T-helper 22 cell (primary cell): Measurements from ENCODE around the gene PIK3C3.
"Not testable (repeated sequence)": the region's sequence is repeated elsewhere in the genome, so short reads cannot be mapped to it uniquely, and the experiment has no call there.

Source experiments
- DNase-seq: peaks from one replicate; pipeline ENCODE4 v3.0.0-alpha.2; 2020; ENCODE audit warnings: low read depth

Gene PIK3C3

DNA sequence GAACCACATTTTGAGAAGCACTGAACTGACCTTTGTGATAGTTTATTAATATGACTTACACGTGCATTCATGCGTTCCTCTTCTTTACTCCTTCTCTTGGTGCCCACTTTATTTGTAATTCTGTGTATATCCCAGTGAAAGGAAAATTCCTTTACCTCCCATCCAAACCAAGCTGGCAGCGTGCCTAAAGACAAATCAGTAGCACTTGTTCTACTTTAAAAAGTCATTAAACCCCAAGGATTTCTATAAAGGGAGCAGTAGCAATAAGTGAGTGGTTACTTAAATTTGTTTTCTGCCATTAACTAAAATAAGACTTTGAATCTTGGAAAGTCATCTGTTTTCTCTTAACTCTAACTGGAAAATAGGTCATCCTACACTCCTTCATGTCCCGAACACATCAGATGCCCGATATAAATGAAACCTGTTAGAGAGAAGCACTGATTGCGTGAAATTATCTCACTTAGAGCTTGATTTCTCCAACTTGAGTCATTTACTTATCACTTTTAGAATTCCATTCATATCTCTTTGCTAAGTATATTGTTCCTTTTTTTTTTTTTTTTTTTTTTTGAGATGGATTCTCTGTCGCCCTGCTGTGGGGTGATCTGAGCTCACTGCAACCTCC, 10.7 kb downstream of the PIK3C3 start:
- no peak for DNase-seq

GRCh38 chr18:41966943-41967342, 11.9 kb downstream of the PIK3C3 start:
- no peak for DNase-seq

DNA sequence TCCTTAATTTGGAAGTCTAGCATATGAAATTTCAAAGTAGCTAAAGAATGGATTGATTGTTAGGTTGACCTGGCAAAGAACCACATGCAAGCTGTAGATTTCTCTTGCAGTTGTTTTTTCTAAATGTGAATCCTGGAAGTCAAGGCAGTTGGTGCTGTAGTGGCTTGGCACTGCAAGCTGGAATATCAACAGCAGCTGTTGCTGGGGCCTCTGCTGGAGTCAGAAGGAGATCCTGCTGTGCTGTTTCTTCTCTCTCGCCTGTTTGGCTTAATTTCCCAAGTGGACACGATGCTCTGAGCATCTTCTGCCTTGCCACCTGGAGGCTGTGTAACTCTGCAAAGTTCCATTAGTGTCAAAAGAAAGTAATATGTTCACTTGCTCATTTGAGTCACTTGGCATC, 12.6 kb downstream of the PIK3C3 start:
- DNase-seq: no peak

GRCh38 chr18:41969881-41970280, 14.8 kb downstream of the PIK3C3 start:
- no peak for DNase-seq

DNA sequence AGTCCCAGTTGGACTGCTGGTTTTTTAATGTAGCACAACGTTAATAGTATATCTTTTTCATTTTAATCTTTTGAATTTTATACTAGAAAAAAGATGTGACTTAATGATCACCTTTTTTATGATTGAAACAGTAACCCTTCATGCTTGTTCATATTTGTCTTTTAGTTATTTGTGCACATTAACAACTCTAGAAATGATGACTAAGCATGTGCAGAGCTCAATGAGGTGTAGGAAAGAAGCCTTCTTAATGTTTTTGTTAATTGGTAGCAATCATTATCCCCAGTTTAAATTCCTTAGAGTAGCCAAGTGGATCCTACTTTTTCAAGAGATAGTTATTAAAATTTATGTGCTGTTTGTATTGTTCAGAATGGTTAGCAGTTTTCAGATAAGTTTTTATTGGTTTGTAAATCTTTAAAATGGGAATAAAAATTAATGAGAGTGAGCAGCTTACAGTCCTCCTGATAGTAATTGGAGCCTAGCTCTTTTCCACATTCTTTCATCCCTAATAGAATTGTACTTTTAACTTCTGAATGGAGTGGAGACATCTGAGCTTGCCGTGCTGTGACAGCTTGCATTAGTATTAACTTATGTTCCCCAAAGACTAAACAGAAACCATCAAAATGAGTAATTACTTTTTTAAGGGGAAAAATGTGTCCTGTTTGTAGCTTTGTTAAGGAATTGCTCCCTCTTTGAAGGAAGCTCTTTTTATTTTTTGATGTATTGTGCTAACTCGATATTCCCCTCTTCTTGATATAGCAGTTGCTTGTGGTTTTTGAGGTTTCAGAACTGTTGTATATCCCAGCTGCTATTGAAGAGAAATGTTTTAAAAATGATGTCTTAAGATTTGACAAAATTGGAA, 17.3 kb downstream of the PIK3C3 start:
- DNase-seq: no peak

- DNase-seq: no peak
Observed at GRCh38 chr18:41973983-41974382, 18.9 kb downstream of the PIK3C3 start.

- DNase-seq: no peak
Observed at GRCh38 chr18:41974796-41975201, 19.8 kb downstream of the PIK3C3 start.

DNA sequence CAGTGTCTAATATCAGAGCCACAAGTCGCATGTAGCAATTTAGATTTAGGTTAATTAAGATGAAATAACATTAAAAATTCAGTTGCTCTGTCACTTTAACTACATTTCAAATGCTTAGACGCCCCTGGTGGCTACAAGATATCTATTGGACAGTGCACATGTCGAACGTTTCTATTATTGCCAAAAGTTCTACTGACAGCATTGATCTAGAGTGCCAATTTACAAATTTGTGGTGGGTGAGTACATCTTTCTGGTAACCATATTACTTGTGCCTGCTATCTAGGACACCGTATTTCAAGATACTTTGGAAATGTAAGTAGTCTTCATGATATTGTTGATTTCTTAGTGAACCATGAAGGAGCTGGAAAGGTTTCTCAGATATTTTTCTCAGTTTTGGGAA, 20.2 kb downstream of the PIK3C3 start:
- DNase-seq: no peak

GRCh38 chr18:41977233-41977632, 22.2 kb downstream of the PIK3C3 start:
- DNase-seq: no peak

DNA sequence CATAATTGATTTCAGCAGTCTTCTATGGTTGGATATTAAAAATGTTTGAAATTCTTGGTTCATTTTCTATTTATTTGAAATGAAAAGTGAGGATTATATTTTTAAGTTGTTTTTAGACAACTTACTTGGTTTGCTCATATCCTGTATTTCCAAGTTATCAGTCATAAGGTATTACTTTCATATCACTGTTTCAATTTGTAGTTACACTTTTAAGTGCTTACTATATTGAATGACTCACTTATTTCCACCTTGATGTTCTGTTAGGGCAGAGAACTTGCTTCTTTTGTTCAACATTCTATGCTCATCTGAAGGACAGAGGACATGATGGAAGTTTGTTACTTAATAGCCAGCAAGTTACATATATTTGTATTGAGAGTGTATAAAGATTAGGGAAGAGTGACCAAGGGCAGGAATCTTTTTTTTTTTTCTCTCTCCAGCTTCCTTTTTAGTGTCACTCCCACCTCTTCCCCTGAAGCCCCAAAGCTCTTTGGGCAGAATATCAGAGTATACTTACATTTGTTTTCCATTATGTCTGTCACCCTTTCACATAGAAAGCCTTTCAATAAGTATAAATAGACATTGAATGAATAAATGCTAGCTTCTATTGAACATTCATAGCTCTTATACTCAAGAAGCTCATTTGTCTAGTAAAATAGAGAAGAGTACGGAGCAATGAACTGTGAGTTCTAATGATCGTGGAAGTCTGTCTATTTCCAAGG, 28.1 kb downstream of the PIK3C3 start:
- no peak for DNase-seq

GRCh38 chr18:41985914-41986313, 30.9 kb downstream of the PIK3C3 start:
- DNase-seq: no peak

GRCh38 chr18:41989508-41989907, 34.5 kb downstream of the PIK3C3 start:
- DNase-seq: no peak

DNA sequence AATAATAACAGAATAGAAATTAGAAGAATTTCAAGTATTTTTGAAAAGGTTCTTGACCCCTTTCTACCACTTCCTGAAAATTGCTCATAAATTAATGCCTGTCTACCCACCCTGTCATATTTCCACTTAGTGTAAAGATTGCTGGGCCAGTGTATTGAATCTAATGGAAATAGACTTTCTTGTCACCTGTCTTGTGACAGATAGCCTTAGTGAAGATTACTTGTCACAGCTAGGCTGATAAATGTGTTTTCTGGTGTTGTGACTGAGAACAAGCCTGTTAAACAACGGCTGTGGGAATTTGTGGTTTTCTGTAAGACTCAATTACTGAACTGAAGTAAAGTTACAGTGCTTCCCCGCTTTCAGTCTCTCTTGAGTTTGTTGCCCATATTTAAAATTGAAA, 37.0 kb downstream of the PIK3C3 start:
- no peak for DNase-seq

DNA sequence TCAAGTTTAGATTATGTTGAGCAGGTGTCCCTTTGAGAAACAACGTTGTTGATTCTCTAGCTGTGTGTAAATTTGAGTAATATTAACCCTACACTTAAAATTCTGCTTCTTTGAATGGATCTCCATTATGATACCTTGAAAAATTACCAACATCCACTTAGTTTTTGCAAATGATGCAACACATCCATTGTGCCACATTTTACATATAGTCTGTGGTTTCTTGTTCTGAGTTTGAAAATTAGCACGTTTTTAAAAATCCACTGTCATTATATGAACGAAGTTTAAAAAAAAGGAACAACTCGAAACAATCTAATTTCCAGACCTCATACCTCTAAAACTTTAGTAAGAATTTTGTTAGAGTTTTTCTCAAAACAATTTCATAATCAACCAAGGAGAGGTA, 37.7 kb downstream of the PIK3C3 start:
- DNase-seq: no peak

DNA sequence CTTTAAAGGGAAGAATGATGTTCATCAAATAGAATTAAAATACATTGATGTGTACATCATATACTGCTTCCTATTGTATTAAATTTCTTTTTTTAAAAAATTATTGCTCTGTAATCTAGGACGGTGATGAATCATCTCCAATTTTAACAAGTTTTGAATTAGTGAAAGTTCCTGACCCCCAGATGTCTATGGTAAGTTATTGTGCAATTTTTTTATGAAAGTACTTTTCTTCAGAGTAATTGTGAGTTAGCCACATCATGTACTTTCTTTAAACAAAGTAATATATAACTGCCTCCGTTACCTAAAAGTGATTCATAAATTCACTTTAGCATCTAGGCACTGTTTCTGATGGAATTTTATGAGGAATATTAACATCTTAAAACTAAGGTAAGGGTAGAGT, 38.1 kb downstream of the PIK3C3 start:
- no peak for DNase-seq

- DNase-seq: no peak
Observed at GRCh38 chr18:41996020-41996419, 41.0 kb downstream of the PIK3C3 start.

GRCh38 chr18:41999751-42000150, 44.7 kb downstream of the PIK3C3 start:
- no peak for DNase-seq

- DNase-seq: no peak
Observed at GRCh38 chr18:42001801-42002200, 46.8 kb downstream of the PIK3C3 start.

GRCh38 chr18:42004653-42005052, 49.6 kb downstream of the PIK3C3 start:
- DNase-seq: no peak

DNA sequence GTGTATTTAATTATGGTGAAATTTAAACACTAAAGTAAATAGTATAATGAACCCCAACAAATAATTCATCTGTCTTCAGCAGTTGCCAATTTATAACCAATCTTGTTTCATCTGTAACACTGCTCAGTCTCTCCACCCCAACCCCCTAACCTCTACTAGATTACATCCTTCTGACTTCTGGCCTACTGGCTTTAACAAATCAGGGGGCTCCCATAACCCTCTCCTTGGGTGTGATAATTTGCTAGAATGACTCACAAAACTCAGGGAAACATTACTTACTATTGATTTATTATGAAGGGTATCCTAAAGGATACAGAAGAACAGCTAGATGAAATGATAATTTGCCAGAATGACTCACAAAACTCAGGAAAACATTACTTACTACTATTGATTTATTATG, 50.7 kb downstream of the PIK3C3 start:
- DNase-seq: no peak

- DNase-seq: not testable (repeated sequence)
Observed at GRCh38 chr18:42009457-42009856, 54.4 kb downstream of the PIK3C3 start.

GRCh38 chr18:42011053-42011452, 56.0 kb downstream of the PIK3C3 start:
- no peak for DNase-seq

DNA sequence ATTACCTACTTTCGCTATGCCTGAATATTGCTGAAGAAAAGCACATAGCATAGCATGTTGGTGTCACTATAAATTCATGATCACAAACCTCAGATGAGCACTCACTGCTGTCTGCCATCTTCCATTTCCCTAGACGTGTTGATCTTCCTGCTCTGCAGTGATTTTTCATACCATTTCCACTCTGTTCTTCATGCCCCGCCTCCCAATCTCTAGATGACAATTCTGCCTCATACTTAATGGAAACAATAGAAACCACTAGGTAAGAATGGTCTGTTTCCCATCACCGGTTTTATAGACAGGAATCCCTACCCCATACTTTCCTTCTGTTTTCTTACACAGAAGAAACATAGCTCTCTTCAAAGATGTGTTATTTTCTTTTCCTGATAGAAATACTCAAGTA, 63.8 kb downstream of the PIK3C3 start:
- no peak for DNase-seq
